Astrocyte of the cerebellum (primary cell): Measurements from ENCODE around the gene CALML3.
"Not testable (repeated sequence)": the region's sequence is repeated elsewhere in the genome, so short reads cannot be mapped to it uniquely, and the experiment has no call there.

Experiments
- DNase-seq: peaks from one replicate; pipeline ENCODE4 v3.0.0-alpha.2; 2011; ENCODE audit warnings: low read depth
- H3K4me3 ChIP-seq: 2 replicates; pipeline ENCODE4 v1.5.1; 2011; ENCODE audit warnings: mild to moderate bottlenecking, low read depth, low read length, moderate library complexity
- in situ Hi-C: cut with HindIII; loops from 2 replicates; pipeline ENCODE4 v1.10.0; 2017; ENCODE audit warnings: low sequenced_read_pairs
- TF ChIP-seq, protein P1 (sequence below): IDR thresholded peaks from 2 replicates; pipeline ENCODE4 v1.5.1; 2012; ENCODE audit warnings: low read length, low read depth, moderate library complexity, mild to moderate bottlenecking; ENCODE audit errors: missing control alignments

The CALML3 gene

DNA sequence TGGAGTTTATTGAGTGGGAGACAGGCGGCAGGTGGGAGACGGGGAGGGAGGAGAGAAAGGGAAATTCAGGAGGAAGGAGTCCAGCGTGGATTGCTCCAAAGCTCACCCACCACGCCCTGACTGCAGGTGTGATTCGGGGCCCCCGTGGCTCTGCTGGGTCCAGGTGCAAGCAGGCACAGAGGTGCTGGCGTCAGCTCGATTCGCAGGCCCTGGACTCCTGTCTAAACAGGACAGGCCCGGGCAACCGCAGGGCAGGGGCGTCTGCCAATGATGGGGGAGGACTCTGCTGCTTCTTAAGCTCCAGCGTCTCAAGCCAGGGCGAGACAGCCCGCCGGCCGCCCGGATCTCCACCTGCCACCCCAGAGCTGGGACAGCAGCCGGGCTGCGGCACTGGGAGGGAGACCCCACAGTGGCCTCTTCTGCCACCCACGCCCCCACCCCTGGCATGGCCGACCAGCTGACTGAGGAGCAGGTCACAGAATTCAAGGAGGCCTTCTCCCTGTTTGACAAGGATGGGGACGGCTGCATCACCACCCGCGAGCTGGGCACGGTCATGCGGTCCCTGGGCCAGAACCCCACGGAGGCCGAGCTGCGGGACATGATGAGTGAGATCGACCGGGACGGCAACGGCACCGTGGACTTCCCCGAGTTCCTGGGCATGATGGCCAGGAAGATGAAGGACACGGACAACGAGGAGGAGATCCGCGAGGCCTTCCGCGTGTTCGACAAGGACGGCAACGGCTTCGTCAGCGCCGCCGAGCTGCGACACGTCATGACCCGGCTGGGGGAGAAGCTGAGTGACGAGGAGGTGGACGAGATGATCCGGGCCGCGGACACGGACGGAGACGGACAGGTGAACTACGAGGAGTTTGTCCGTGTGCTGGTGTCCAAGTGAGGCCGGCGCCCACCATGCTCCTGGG, at the start of gene CALML3:
Gene CALML3 (plus strand): TSS at position 321 of the 920 bp plus-strand sequence. CDS start 125 bp downstream, at position 446.
- no peak within 1 kb of the TSS for H3K4me3 ChIP-seq
- DNase-seq, result no peak
- in situ Hi-C loops, result no loop called here
- TF ChIP-seq, protein P1, sequence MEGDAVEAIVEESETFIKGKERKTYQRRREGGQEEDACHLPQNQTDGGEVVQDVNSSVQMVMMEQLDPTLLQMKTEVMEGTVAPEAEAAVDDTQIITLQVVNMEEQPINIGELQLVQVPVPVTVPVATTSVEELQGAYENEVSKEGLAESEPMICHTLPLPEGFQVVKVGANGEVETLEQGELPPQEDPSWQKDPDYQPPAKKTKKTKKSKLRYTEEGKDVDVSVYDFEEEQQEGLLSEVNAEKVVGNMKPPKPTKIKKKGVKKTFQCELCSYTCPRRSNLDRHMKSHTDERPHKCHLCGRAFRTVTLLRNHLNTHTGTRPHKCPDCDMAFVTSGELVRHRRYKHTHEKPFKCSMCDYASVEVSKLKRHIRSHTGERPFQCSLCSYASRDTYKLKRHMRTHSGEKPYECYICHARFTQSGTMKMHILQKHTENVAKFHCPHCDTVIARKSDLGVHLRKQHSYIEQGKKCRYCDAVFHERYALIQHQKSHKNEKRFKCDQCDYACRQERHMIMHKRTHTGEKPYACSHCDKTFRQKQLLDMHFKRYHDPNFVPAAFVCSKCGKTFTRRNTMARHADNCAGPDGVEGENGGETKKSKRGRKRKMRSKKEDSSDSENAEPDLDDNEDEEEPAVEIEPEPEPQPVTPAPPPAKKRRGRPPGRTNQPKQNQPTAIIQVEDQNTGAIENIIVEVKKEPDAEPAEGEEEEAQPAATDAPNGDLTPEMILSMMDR, result no peak

DNA sequence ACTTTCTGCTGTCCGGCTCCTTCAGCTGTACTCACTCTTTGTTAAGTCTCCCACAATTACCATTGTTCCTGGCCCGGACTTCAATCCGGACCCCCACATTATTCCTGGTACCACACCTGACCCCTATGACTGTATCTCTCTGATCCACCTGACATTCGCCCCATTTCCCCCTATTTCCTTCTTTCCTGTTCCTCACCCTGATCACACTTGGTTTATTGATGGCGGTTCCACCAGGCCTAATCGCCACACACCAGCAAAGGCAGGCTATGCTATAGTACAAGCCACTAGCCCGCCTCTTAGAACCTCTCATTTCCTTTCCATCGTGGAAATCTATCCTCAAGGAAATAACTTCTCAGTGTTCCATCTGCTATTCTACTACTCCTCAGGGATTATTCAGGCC, 49.7 kb upstream of the CALML3 start:
- in situ Hi-C loops, DNase-seq: not testable (repeated sequence)

DNA sequence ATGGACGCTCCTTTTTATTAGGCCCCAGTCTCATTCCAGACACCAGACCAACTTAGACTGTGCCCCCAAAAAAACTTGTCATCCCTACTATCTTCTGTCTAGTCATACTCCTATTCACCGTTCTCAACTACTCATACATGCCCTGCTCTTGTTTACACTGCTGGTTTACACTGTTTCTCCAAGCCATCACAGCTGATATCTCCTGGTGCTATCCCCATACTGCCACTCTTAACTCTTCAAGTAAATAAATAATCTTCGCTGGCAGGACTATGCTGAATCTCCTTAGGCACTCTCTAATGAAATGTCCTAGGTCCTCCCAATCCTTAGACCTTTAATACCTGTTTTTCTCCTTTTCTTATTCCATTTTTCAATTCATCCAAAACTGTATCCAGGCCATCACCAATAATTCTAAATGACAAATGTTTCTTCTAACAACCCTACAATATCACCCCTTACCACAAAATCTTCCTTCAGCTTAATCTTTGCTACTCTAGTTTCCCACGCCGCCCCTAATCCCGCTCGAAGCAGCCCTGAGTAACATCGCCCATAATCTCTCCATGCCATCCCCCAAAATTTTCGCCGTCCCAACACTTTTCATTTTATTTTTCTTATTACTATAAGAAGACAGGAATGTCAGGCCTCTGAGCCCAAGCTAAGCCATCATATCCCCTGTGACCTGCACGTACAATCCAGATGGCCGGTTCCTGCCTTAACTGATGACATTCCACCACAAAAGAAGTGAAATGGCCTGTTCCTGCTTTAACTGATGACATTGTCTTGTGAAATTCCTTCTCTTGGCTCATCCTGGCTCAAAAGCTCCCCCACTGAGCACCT, 48.6 kb upstream of the CALML3 start:
- H3K4me3 ChIP-seq, DNase-seq, in situ Hi-C loops: not testable (repeated sequence)

More for the DNA sequence above, 49.7 kb upstream of the CALML3 start:
- H3K4me3 ChIP-seq, result not testable (repeated sequence)

DNA sequence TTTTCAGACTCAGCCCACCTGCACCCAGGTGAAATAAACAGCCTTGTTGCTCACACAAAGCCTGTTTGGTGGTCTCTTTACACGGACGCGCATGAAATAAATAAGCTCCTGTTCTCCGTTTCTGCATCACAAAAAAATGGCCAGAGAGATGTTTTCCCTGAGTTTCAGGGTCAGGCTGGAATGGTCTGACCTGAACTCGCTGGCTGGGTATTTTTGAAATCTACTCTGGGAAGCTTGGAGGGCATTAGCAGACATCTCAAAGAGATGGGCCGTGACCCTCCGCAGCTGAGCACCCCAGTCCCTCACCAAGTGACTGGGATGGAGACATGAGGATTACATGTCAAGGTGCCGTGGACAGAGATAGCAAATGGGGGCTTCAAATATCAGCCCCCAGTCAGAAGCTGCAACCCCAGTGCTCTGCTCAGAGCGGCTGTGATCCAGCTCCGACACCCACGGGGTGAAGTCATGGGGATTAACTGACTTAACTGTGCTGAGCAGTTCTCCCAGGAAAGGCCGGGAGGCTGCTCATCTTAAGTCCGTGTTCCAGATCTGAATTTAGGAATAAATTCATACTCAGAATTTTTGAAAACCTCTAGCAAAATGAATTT, 47.7 kb upstream of the CALML3 start:
- TF ChIP-seq, protein P1, result no peak
- in situ Hi-C loops, result no loop called here
- DNase-seq, result no peak
- H3K4me3 ChIP-seq, result no peak overlapping the region

DNA sequence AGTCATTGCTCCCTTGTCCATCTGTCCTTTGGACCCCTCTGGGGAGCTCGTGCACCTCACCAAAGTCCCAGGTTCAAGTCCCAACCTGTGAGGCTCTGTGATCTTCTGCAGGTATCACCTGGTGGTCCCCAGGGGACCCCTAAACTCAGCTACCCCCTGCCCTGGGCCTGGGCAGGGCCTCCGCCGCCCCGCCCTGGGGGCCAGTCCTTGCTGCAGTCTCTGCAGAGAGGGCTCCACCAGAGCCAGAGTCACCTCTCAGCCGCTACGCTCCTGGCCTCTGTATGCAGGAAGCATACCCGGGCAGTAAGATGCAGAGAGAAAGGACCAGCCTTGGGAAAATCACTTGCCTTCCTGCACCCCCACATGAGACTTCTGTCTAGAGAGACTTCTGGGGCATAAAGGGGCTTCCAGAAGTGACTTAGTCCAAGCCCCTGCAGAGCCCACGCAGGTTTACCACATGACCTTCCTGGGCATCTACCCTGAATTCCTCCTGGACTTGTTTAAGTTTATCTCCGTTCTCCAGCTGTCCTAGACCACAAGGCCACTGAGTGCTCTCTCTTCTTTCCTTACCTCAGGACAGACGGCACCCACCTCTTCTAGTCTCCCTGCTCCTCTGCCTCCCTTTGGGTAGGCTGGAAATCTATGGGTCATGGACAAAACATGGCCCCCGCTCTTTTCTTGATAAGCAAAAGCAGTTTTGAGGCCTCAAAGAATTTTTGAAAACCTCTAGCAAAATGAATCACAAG, 46.6 kb upstream of the CALML3 start:
- TF ChIP-seq, protein P1, result no peak
- in situ Hi-C loops, result no loop called here
- H3K4me3 ChIP-seq, result no peak overlapping the region
- no peak for DNase-seq

DNA sequence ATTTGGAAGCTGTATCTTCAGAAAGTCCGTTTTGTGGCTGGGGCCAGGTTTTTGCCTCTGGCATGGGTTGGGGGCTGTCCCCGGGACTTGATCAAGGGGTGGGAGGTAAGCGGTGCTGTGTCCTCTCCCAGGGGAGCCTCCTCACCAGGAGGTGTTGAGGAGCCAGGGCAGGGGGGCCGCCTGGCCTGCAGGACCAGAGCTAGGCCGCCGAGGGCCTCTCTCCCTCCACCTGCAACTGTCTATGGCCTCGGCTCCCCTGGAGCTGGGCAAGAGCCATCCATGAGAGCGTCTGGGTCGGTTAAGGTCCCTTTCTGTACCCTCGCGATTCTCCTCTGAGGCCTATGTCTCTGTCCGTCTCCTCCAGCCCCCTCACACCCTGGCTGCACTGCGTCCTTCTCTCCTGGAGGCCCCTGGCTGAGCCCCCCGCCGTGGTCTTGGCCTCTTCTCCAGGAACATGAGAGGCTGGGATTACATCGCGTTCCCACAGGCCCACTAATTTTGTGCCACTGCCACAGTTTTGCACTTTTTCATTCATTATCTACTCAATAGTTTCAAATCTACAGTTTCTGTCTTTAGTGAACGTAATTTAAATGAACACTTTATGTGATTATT, 46.0 kb upstream of the CALML3 start:
- DNase-seq, result no peak
- TF ChIP-seq, protein P1, result no peak
- in situ Hi-C loops, result no loop called here
- H3K4me3 ChIP-seq, result no peak overlapping the region
